Measurements from ENCODE around the gene SEPTIN11.

The SEPTIN11 gene

GRCh38 chr4:76980261-76980660, 30.7 kb downstream of the SEPTIN11 start (continued):
- TF ChIP-seq SCRT1 (tag by site-specific recombination; IDR thresholded peaks at IDR 0.05; ENCODE audit: borderline replicate concordance) (no peak), ZNF37A (tag by site-specific recombination; IDR thresholded peaks at IDR 0.05) (no peak), ZNF549 (tag by site-specific recombination; IDR thresholded peaks at IDR 0.05) (no peak), ZNF169 (tag by site-specific recombination; IDR thresholded peaks at IDR 0.05) (no peak), ZNF132 (tag by site-specific recombination; IDR thresholded peaks at IDR 0.05; ENCODE audit: borderline replicate concordance) (no peak), ZNF10 (tag by site-specific recombination; IDR thresholded peaks at IDR 0.05) (no peak)

DNA sequence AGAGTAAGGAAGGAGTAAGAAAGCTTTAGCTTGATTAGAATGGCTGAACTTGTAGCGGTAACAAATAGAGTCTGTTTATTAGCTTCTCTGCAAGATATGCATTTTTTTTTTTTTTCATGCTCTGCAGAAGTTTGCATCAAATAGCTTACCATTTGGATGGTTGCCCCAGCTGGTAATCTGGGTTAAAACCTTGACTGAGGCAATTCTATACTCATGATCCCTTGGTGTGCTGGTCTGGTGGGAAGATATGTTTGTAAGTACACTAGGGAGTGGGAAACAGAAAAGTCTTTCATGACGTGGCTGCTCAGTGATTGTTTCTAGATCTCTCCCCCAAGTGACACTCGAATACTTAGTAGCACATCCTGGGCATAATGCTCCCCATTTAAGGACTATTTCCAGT, 32.1 kb downstream of the SEPTIN11 start:
- CTCF ChIA-PET = interaction anchor here (0.6 kb wide), 1 partner anchor 252 kb away, joined by 5 read pairs; no protein-coding TSS in a partner anchor
- peaks cover 2% of the 10 kb centered on the region for H3K4me1 ChIP-seq (ENCODE audit: control insufficient read depth, insufficient read depth, low read length)
- POLR2A ChIA-PET = no interaction called here
- no peaks in the 10 kb centered on the region for H3K36me3 ChIP-seq (ENCODE audit: control insufficient read depth in 2 of 2, insufficient read depth in 1 of 2, low read length in 2 of 2)
- H3K4me3 ChIP-seq (ENCODE audit: low read depth, low read length) = no peak overlapping the region
- H3K27ac ChIP-seq (ENCODE audit: extremely low read depth, low read depth, low read length) = no peak overlapping the region
- no peaks in the 10 kb centered on the region for H3K9me3 ChIP-seq (ENCODE audit: control insufficient read depth, insufficient read depth, low read depth, low read length)
- TF ChIP-seq ZNF654 (tag by site-specific recombination; IDR thresholded peaks at IDR 0.05; ENCODE audit: low read depth) (no peak), ZNF426 (tag by site-specific recombination; IDR thresholded peaks at IDR 0.05) (no peak), ZNF600 (tag by site-specific recombination; IDR thresholded peaks at IDR 0.05) (no peak), ZNF114 (tag by site-specific recombination; IDR thresholded peaks at IDR 0.05) (no peak), WT1 (tag by site-specific recombination; IDR thresholded peaks at IDR 0.05) (no peak), ZXDB (tag by site-specific recombination; IDR thresholded peaks at IDR 0.05) (no peak), SCRT1 (tag by site-specific recombination; IDR thresholded peaks at IDR 0.05; ENCODE audit: borderline replicate concordance) (no peak), ZNF138 (tag by site-specific recombination; IDR thresholded peaks at IDR 0.05; ENCODE audit: borderline replicate concordance) (no peak), ZSCAN5A (tag by site-specific recombination; IDR thresholded peaks at IDR 0.05) (no peak), ZNF416 (tag by site-specific recombination; IDR thresholded peaks at IDR 0.05) (no peak)
- TF ChIP-seq, protein P1, sequence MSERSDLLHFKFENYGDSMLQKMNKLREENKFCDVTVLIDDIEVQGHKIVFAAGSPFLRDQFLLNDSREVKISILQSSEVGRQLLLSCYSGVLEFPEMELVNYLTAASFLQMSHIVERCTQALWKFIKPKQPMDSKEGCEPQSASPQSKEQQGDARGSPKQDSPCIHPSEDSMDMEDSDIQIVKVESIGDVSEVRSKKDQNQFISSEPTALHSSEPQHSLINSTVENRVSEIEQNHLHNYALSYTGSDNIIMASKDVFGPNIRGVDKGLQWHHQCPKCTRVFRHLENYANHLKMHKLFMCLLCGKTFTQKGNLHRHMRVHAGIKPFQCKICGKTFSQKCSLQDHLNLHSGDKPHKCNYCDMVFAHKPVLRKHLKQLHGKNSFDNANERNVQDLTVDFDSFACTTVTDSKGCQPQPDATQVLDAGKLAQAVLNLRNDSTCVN (tag by site-specific recombination; optimal IDR thresholded peaks at IDR 0.05) = no peak

- POLR2A ChIA-PET = interaction anchor here (0.8 kb wide), 1 partner anchor 34 kb away, joined by 3 read pairs; the partner anchor contains the start of gene SEPTIN11
Observed at GRCh38 chr4:76982638-76983584, 33.4 kb downstream of the SEPTIN11 start.

More at GRCh38 chr4:76982638-76983584, 33.4 kb downstream of the SEPTIN11 start:
- no peak overlapping the region for H3K4me3 ChIP-seq (ENCODE audit: low read depth, low read length)
- H3K4me1 ChIP-seq (ENCODE audit: control insufficient read depth, insufficient read depth, low read length) = peaks cover 2% of the 10 kb centered on the region; the same call in 1 of the 2 replicates
- CTCF ChIA-PET = interaction anchor here (0.6 to 0.7 kb wide), 4 partner anchors 51 to 886 kb away, joined by 3 to 4 read pairs (median 4); no protein-coding TSS in a partner anchor
- no peaks in the 10 kb centered on the region for H3K36me3 ChIP-seq (ENCODE audit: control insufficient read depth in 2 of 2, insufficient read depth in 1 of 2, low read length in 2 of 2)
- H3K27ac ChIP-seq (ENCODE audit: extremely low read depth, low read depth, low read length) = no peak overlapping the region
- TF ChIP-seq ZNF148 (tag by site-specific recombination; IDR thresholded peaks at IDR 0.05; ENCODE audit: borderline replicate concordance) (no peak), MZF1 (tag by site-specific recombination; IDR thresholded peaks at IDR 0.05; ENCODE audit: borderline replicate concordance) (peak; percentile 50; the same call in 1 of the 2 replicates)
- no peaks in the 10 kb centered on the region for H3K9me3 ChIP-seq (ENCODE audit: control insufficient read depth, insufficient read depth, low read depth, low read length)
